GM12891 (cell line): Measurements from ENCODE around the gene MICOS13. TPM values are rescaled to one million over a fixed set of nuclear protein-coding genes. Genes with fewer than 3 reads are reported as not detected.

Source experiments
- DNase-seq: peaks from one replicate; pipeline ENCODE4 v3.0.0; 2011; ENCODE audit warnings: low spot score; ENCODE audit not compliant: insufficient read length
- FAIRE-seq: peaks from 2 replicates; lab custom pipeline; 2011; peaks lifted over from hg19 to GRCh38; lab: Jason Lieb, UNC
- PAX5 ChIP-seq: IDR thresholded peaks from 2 replicates; pipeline ENCODE4 v1.6.1; 2011; ENCODE audit warnings: low read length, moderate library complexity, mild to moderate bottlenecking; ENCODE audit not compliant: insufficient read depth, severe bottlenecking
- POLR2A ChIP-seq: IDR thresholded peaks from 2 replicates; pipeline ENCODE4 v1.6.1; 2011; ENCODE audit warnings: low read depth, low read length, control low read depth
- POLR2AphosphoS5 ChIP-seq: IDR thresholded peaks from 2 replicates; pipeline ENCODE4 v1.6.1; 2011; ENCODE audit warnings: low read depth, low read length, control low read depth
- POU2F2 ChIP-seq: IDR thresholded peaks from 2 replicates; pipeline ENCODE4 v1.6.1; 2011; ENCODE audit warnings: low read depth, mild to moderate bottlenecking, control low read depth, low read length, moderate library complexity
- SPI1 ChIP-seq: IDR thresholded peaks from 2 replicates; pipeline ENCODE4 v1.6.1; 2011; ENCODE audit warnings: low read depth, low read length, control low read depth
- TAF1 ChIP-seq: IDR thresholded peaks from 2 replicates; pipeline ENCODE4 v1.6.1; 2011; ENCODE audit warnings: low read depth, low read length, control low read depth
- polyA plus RNA-seq: library from polyadenylated mRNA; unstranded; fragments of >200 nt; gene quantifications from one replicate; pipeline ENCODE4 v1.2.1, GENCODE V29; 2012; ENCODE audit warnings: low read depth, missing spikeins, inconsistent platforms; ENCODE audit not compliant: missing spikeins

The MICOS13 gene
- 61.8 TPM for polyA plus RNA-seq

GRCh38 chr19:5680437-5681368, at the start of gene MICOS13, which contains the start of gene HSD11B1L:
Gene MICOS13 (minus strand): TSS chr19:5680516. CDS start chr19:5680486, 30 bp downstream.
Gene HSD11B1L (plus strand): TSS chr19:5681027. CDS start chr19:5684833, 3,806 bp downstream.
- DNase-seq (peak; percentile 98), FAIRE-seq (peak; percentile 99)
- TF ChIP-seq TAF1 (peak; percentile 33; the same call in 1 of the 2 replicates), POU2F2 (peak; percentile 43; the same call in 1 of the 2 replicates), POLR2A (peak; percentile 82), PAX5 (no peak)

DNA sequence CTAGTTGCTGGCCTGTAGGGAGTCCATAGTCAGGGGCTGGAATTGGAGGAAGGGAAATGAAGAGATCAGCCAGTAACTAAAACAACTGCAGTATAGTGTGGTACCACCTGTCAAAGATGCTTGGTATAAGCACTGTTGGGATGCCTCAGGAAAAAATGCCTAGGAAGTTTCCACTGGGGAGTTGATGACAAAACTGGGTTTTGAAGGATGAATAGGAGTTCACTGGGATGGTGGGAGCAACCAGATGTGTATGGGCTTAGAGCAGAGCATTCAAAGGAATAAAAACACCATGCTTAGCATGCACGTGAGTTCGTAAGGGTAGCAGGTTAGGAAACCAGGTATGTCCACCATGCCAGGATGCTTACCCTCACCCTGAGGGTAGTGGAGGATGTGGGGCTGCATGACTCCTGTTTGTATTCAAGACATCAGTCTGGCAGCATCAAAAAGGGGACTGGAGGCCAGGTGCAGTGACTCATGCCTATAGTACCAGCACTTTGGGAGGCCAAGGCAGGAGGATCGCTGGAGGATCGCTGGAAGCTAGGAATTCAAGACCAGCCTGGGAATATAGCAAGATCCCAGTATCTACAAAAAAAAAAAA, 47.2 kb upstream of the MICOS13 start:
- TF ChIP-seq SPI1 = no peak
- TF ChIP-seq PAX5 = no peak
- no peak for TF ChIP-seq POLR2AphosphoS5
- FAIRE-seq (no peak), DNase-seq (no peak)

GRCh38 chr19:5719961-5720790, 39.9 kb upstream of the MICOS13 start, which contains the start of the genes CATSPERD and LONP1:
Gene CATSPERD (plus strand): TSS chr19:5720637. CDS start chr19:5720738, 101 bp downstream.
Gene LONP1 (minus strand): TSS chr19:5720146. CDS start chr19:5720132, 14 bp downstream.
- peak; percentile 19 for TF ChIP-seq PAX5
- peak; percentile 88 for TF ChIP-seq POLR2AphosphoS5
- TF ChIP-seq POU2F2 = no peak
- TF ChIP-seq TAF1 = peak; percentile 89
- TF ChIP-seq POLR2A = peak; percentile 79
- peak; percentile 99 for DNase-seq
- FAIRE-seq = peak; percentile 99

DNA sequence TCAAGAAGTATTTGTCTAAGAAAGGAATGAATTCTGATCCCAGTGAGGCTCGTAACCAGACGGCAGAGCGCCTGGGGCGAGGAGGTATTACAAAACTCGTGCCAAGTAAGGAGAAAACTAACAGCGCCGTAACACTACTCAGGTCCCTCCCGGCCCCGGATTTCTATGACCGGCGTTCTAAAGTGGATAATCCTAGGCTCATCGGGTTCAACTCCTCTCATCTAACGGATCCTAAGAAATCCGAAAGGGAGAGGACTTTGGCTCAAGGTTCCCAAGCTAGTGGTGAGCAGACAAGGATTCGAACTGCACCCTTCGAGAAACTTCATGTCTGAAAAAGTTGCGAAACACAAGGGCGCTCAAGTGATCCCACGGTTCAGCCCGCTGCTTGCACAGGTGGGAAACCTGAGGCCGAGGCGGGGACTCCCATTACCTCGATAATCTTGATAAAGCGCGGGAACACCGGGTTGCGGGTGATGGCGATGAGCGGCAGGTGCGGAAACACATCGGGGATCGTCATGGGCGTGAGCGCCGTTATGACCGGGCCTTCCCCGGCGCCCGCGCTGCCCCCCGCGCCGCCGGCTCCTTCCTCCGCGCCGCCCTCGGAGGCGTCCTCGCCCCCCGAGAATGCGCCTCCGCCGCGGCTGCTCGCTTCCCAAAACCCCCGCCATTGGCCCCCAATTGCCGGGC, 39.1 kb upstream of the MICOS13 start:
- FAIRE-seq = no peak
- no peak for DNase-seq
- TF ChIP-seq PAX5 = no peak
- TF ChIP-seq POLR2AphosphoS5 = no peak
- no peak for TF ChIP-seq SPI1
- no peak for TF ChIP-seq POU2F2
- no peak for TF ChIP-seq TAF1
- no peak; the same call in 1 of the 2 replicates for TF ChIP-seq POLR2A

DNA sequence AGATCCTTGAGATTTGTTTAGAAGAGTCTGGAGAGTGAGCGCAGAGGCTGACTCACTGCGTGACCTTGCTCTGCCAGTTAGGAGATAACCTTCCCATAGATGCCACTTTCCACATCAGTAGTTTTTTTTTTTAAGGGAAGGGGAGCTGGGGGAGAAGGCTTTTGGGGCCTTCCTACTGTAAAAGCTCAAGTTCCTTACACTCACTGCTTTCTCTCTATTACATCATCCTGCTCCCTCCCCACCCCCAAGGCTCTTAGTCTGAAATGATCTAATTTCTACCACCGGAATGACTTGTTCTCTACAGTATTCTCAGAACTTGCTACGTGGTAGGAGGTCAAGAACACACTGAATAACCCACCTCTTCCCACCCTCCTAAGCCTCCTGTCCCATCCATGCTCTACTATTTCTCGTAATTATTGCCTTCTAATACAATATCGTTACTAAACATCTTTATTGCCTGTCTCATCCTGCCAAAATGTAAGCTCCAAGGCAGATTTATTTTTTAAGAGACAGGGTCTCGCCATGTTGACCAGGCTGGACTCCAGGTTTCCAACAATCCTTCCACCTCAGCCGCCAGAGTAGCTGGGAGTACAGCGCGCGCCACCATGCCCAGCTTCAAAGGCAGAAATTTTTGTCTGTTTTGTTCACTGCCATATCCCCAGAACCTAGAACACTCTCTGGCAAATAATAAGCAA, 38.4 kb upstream of the MICOS13 start:
- peak; percentile 30 for DNase-seq
- TF ChIP-seq POLR2AphosphoS5 (peak; percentile 57; the same call in 1 of the 2 replicates), POLR2A (peak; percentile 80), SPI1 (no peak; the same call in 1 of the 2 replicates), PAX5 (no peak), TAF1 (peak; percentile 75; the same call in 1 of the 2 replicates), POU2F2 (0 out of 2 replicates have a peak, but pooled peaks have one; percentile 51)
- no peak for FAIRE-seq

DNA sequence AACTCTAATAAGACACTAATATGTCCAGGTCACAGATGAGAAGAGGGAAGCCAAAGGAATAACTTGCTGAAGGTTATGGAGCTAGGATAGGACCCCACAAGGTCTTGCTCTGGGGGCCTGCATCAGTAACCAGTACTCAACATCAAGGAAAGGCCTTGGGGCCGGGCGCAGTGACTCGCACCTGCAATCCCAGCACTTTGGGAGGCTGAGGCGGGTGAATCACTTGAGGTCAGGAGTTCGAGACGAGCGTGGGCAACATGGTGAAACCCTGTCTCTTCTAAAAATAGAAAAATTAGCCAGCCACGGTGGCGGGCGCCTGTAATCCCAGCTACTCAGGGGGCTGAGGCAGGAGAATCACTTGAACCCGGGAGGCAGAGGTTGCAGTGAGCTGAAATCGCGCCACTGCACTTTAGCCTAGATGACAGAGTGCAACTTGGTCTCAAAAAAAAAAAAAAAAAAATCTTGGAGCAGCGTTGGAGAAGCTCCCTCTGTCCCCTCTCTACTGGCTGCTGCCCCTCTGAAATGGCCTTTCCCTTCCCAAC, 37.8 kb upstream of the MICOS13 start:
- TF ChIP-seq POLR2AphosphoS5 (no peak), POU2F2 (no peak), TAF1 (no peak), SPI1 (no peak), PAX5 (no peak), POLR2A (no peak)
- no peak for FAIRE-seq

GRCh38 chr19:5717215-5717935, 37.1 kb upstream of the MICOS13 start:
- FAIRE-seq (no peak), DNase-seq (no peak)
- TF ChIP-seq POLR2AphosphoS5 (no peak), SPI1 (no peak)

More for the DNA sequence above, 37.8 kb upstream of the MICOS13 start:
- DNase-seq = no peak
